Left ventricle myocardium inferior (tissue), 1 donor: Measurements from ENCODE around the gene CACNA1C. TPM values are rescaled to one million over a fixed set of nuclear protein-coding genes. Genes with fewer than 3 reads are reported as not detected.

Experiments used
- DNase-seq: peaks from one replicate; pipeline ENCODE4 v3.0.0-alpha.2; 2020
- H3K27ac ChIP-seq: fragments of 200-600 bp; replicated peaks from 2 replicates; pipeline ENCODE4 v1.8.0; 2021
- H3K27me3 ChIP-seq: fragments of 200-600 bp; 2 replicates; pipeline ENCODE4 v1.8.0; 2021; ENCODE audit warnings: low read depth
- H3K36me3 ChIP-seq: fragments of 200-600 bp; 2 replicates; pipeline ENCODE4 v1.8.0; 2021
- H3K4me1 ChIP-seq: fragments of 200-600 bp; 2 replicates; pipeline ENCODE4 v1.8.0; 2021
- H3K4me3 ChIP-seq: fragments of 200-600 bp; 2 replicates; pipeline ENCODE4 v1.8.0; 2021; ENCODE audit warnings: mild to moderate bottlenecking, moderate library complexity
- H3K9me3 ChIP-seq: fragments of 200-600 bp; replicated peaks from 2 replicates; pipeline ENCODE4 v1.8.0; 2021
- intact Hi-C: fragments of 100-400 bp; cut with micrococcal nuclease; formaldehyde crosslinking; loops from one replicate; pipeline ENCODE4 v1.11.0; 2022
- total RNA-seq: library from RNA; stranded (reverse); fragmentation: NEBNext Ultra II Directional; extraction: Animal tissue kit (Norgen Biotek cat#: 25700); gene quantifications from one replicate; pipeline ENCODE4 v1.2.1, GENCODE V29; 2021
- TF ChIP-seq, protein P1 (sequence below): fragments of 200-600 bp; IDR thresholded peaks from 2 replicates; pipeline ENCODE4 v1.8.0; 2021; ENCODE audit warnings: antibody characterized with exemption, mild to moderate bottlenecking, borderline replicate concordance
- donor health status: DM: no; HTN: yes; CAD: no; lungs with severe emphysema.

Gene CACNA1C
- total RNA-seq, 1 donor from 2014 or later = 137 TPM

DNA sequence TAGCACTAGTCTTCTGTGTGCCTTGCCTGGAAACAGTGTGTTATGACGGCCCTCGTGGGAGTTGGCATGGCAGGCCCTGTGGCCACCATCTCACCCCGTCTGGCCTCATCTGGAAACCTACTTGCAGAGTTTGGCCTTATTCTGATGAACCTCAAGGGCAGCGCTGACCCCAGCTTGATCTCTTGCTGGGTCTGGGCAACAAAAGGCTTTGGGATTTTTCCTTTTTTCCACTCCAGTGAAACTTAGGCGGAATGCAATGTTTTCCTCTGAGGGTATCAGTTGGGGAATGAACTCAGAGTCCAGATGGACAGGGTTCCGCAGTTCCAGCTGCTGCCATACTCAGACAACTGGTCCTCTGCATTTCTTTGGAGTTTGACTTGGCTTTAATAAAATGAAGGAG is 15.9 kb downstream of the CACNA1C start:
- no peak for DNase-seq
- intact Hi-C loops = no loop called here
- H3K27me3 ChIP-seq = no peaks in the 10 kb centered on the region
- no peak overlapping the region for H3K4me3 ChIP-seq
- peak overlapping the region; percentile 58 for H3K27ac ChIP-seq
- H3K9me3 ChIP-seq = peaks cover 15% of the 10 kb centered on the region
- peaks cover 67% of the 10 kb centered on the region for H3K4me1 ChIP-seq
- peaks cover 19% of the 10 kb centered on the region for H3K36me3 ChIP-seq
- TF ChIP-seq, protein P1, sequence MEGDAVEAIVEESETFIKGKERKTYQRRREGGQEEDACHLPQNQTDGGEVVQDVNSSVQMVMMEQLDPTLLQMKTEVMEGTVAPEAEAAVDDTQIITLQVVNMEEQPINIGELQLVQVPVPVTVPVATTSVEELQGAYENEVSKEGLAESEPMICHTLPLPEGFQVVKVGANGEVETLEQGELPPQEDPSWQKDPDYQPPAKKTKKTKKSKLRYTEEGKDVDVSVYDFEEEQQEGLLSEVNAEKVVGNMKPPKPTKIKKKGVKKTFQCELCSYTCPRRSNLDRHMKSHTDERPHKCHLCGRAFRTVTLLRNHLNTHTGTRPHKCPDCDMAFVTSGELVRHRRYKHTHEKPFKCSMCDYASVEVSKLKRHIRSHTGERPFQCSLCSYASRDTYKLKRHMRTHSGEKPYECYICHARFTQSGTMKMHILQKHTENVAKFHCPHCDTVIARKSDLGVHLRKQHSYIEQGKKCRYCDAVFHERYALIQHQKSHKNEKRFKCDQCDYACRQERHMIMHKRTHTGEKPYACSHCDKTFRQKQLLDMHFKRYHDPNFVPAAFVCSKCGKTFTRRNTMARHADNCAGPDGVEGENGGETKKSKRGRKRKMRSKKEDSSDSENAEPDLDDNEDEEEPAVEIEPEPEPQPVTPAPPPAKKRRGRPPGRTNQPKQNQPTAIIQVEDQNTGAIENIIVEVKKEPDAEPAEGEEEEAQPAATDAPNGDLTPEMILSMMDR = no peak

- H3K27me3 ChIP-seq = no peaks in the 10 kb centered on the region
- intact Hi-C loops = no loop called here
- H3K4me3 ChIP-seq = no peak overlapping the region
- H3K9me3 ChIP-seq = peaks cover 15% of the 10 kb centered on the region
- TF ChIP-seq, protein P1 = no peak
- peaks cover 67% of the 10 kb centered on the region for H3K4me1 ChIP-seq
- peak overlapping the region; percentile 58 for H3K27ac ChIP-seq
- DNase-seq = no peak
- H3K36me3 ChIP-seq = peaks cover 19% of the 10 kb centered on the region
Observed at GRCh38 chr12:2070440-2071045, 17.8 kb downstream of the CACNA1C start.

DNA sequence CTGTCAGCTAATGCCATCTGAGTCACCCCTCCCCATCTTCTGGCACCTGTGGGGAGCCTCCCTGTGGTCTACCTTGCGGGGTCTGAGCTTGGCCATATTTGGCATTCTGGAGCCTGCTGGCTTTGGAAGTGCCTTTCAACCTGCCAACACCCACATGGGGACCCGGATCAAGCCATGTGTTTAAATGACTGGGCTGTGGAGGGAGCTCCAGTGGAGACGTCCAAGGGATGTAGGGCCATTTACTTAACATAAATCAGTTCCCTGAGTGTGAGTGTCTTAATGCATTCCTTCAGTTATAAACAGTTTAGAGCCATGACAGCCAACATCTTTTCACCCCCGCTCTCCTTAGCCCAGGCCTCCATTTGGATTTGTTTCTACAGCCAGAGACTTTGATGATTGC is 22.0 kb downstream of the CACNA1C start:
- H3K4me1 ChIP-seq = peaks cover 74% of the 10 kb centered on the region
- no peak for DNase-seq
- intact Hi-C loops = no loop called here
- H3K4me3 ChIP-seq = no peak overlapping the region
- H3K27ac ChIP-seq = peak overlapping the region; percentile 93
- TF ChIP-seq, protein P1 = no peak
- H3K27me3 ChIP-seq = no peaks in the 10 kb centered on the region
- H3K9me3 ChIP-seq = peaks cover 11% of the 10 kb centered on the region
- H3K36me3 ChIP-seq = peaks cover 9% of the 10 kb centered on the region

DNA sequence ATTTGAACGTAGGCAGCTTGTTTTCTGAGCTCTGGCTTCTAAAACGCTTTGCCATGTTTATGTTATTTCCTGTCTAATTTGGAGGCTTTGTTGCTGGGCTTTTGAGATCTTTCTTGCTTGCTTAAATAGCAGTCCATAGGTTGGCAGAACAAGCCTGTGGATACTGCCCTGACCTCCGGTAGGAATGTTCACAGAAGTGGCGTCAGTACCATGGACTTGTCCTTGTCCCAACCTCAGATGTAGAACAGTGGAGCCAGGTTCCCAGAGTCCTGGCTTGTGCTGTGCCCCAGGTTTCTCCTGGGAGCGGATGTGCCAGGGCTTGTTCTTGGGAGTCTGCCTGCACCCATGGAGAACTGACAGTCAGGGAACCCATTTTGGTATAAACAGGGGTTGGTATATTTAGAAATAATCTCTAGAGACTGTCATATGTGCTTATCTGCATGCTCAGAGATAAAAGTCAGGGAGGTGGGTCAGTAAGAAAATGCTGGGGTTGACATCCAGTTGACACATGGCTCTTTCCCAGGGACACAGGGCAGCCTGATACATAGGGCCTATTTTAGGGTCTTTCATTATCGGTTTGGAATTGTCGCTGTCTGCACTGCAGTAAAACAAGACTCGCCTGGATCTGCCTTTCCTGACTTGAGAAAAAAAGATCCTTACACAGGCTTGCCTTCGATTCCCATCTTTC is 22.9 kb downstream of the CACNA1C start:
- peaks cover 6% of the 10 kb centered on the region for H3K9me3 ChIP-seq
- H3K4me1 ChIP-seq = peaks cover 80% of the 10 kb centered on the region
- H3K27ac ChIP-seq = peak overlapping the region; percentile 93
- peak; percentile 75 for DNase-seq
- peak overlapping the region; percentile 18 for H3K4me3 ChIP-seq
- no peaks in the 10 kb centered on the region for H3K27me3 ChIP-seq
- H3K36me3 ChIP-seq = peaks cover under 1% of the 10 kb centered on the region
- TF ChIP-seq, protein P1 = no peak
- intact Hi-C loops = no loop called here

- DNase-seq = no peak
- H3K27me3 ChIP-seq = no peaks in the 10 kb centered on the region
- H3K9me3 ChIP-seq = peaks cover 5% of the 10 kb centered on the region
- H3K4me3 ChIP-seq = peak overlapping the region; percentile 18
- peaks cover 85% of the 10 kb centered on the region for H3K4me1 ChIP-seq
- TF ChIP-seq, protein P1 = no peak
- intact Hi-C loops = no loop called here
- no peaks in the 10 kb centered on the region for H3K36me3 ChIP-seq
- H3K27ac ChIP-seq = peak overlapping the region; percentile 93
Observed at GRCh38 chr12:2076196-2076570, 23.4 kb downstream of the CACNA1C start.
